IMR-90 (cell line): ENCODE measurements around the gene PGPEP1.

Experiments
- CEBPB ChIP-seq: IDR thresholded peaks from 2 replicates; pipeline ENCODE4 v1.6.1; 2012; ENCODE audit warnings: low read depth, low read length, improper control_type of control experiment
- CTCF ChIP-seq: conservative IDR thresholded peaks from 2 replicates; pipeline ENCODE4 v1.5.1; 2012; ENCODE audit warnings: mild to moderate bottlenecking, low read depth, low read length, improper control_type of control experiment
- POLR2A ChIP-seq: IDR thresholded peaks from 2 replicates; pipeline ENCODE4 v1.6.1; 2012; ENCODE audit warnings: mild to moderate bottlenecking, low read depth, low read length
- RAD21 ChIP-seq: IDR thresholded peaks from 2 replicates; pipeline ENCODE4 v1.6.1; 2012; ENCODE audit warnings: low read length, improper control_type of control experiment
- RFX5 ChIP-seq: IDR thresholded peaks from 2 replicates; pipeline ENCODE4 v1.8.0; 2012; ENCODE audit warnings: low read depth, mild to moderate bottlenecking, low read length, moderate library complexity

GRCh38 chr19:18418029-18418482 lies 77.7 kb downstream of the PGPEP1 start:
- TF ChIP-seq POLR2A (no peak), CTCF (no peak), RAD21 (no peak), CEBPB (no peak), RFX5 (no peak)
